HEK293 (cell line): ENCODE results near the gene LTC4S.
A peak's percentile ranks its signal among the peaks of the same experiment; 100 is the strongest.

Experiments
- CTCF ChIA-PET: fragments of 350-600 bp; formaldehyde crosslinking; extraction: SDS; loops from one replicate; lab custom pipeline; 2021; ENCODE audit warnings: antibody characterized with exemption; lab: Yijun Ruan, JAX
- POLR2A ChIA-PET: fragments of 300-600 bp; formaldehyde crosslinking; extraction: SDS; loops from one replicate; lab custom pipeline; 2020; ENCODE audit warnings: antibody characterized with exemption, inconsistent platforms; lab: Yijun Ruan, JAX
- H3K27ac ChIP-seq: fragments of 200-500 bp; sonication (Bioruptor generic); 2 replicates; pipeline ENCODE4 v1.5.1; 2014; ENCODE audit warnings: low read depth, low read length, control low read depth, inconsistent platforms; ENCODE audit errors: extremely low read depth
- H3K36me3 ChIP-seq, 2 experiments: fragments of 200-500 bp in 1 of 2; sonication (Bioruptor generic) in 1 of 2; 1 replicate in 1 of 2; 2 replicates in 1 of 2; pipeline ENCODE4 v1.5.1; 2014 to 2017; ENCODE audit warnings: inconsistent platforms in 2 of 2, low read length in 2 of 2; ENCODE audit not compliant: control insufficient read depth in 2 of 2, insufficient read depth in 1 of 2
- H3K4me1 ChIP-seq: fragments of 200-500 bp; sonication (Bioruptor generic); 2 replicates; pipeline ENCODE4 v1.5.1; 2014; ENCODE audit warnings: mild to moderate bottlenecking, low read length, inconsistent platforms; ENCODE audit not compliant: control insufficient read depth, insufficient read depth
- H3K4me3 ChIP-seq: 2 replicates; pipeline ENCODE4 v1.5.1; 2011; ENCODE audit warnings: low read depth, mild to moderate bottlenecking, control low read depth, low read length, moderate library complexity
- H3K9me3 ChIP-seq: fragments of 200-500 bp; sonication (Bioruptor generic); 2 replicates; pipeline ENCODE4 v1.5.1; 2014; ENCODE audit warnings: low read depth, low read length, inconsistent platforms; ENCODE audit not compliant: control insufficient read depth, insufficient read depth
- AEBP2 ChIP-seq: fragments of 450-650 bp; formaldehyde crosslinking; IDR thresholded peaks from 2 replicates; pipeline ENCODE4 v1.5.1; 2016; ENCODE audit warnings: missing biosample characterization, missing genetic modification characterization, borderline replicate concordance
- BCL11A ChIP-seq: fragments of 450-650 bp; formaldehyde crosslinking; IDR thresholded peaks from 2 replicates; pipeline ENCODE4 v1.5.1; 2016; ENCODE audit warnings: low read depth, missing biosample characterization, missing genetic modification characterization
- GFI1B ChIP-seq: fragments of 450-650 bp; formaldehyde crosslinking; IDR thresholded peaks from 2 replicates; pipeline ENCODE4 v1.5.1; 2016; ENCODE audit warnings: missing biosample characterization, missing genetic modification characterization
- HOXA7 ChIP-seq: sonication (generic); formaldehyde crosslinking; IDR thresholded peaks from 2 replicates; pipeline ENCODE4 v1.8.1; 2022; ENCODE audit warnings: missing genetic modification reagents, borderline replicate concordance
- OVOL3 ChIP-seq: fragments of 450-650 bp; formaldehyde crosslinking; IDR thresholded peaks from 2 replicates; pipeline ENCODE4 v1.5.1; 2016; ENCODE audit warnings: missing biosample characterization, missing genetic modification characterization
- SCRT1 ChIP-seq: fragments of 450-650 bp; formaldehyde crosslinking; IDR thresholded peaks from 2 replicates; pipeline ENCODE4 v1.5.1; 2016; ENCODE audit warnings: missing biosample characterization, missing genetic modification characterization, borderline replicate concordance
- SP3 ChIP-seq: fragments of 450-650 bp; formaldehyde crosslinking; IDR thresholded peaks from 2 replicates; pipeline ENCODE4 v1.5.1; 2016; ENCODE audit warnings: missing biosample characterization, missing genetic modification characterization
- ZBTB21 ChIP-seq: fragments of 450-650 bp; formaldehyde crosslinking; IDR thresholded peaks from 2 replicates; pipeline ENCODE4 v1.5.1; 2017; ENCODE audit warnings: missing biosample characterization, missing genetic modification characterization
- ZBTB26 ChIP-seq: fragments of 450-650 bp; formaldehyde crosslinking; optimal IDR thresholded peaks from 2 replicates; pipeline ENCODE3; 2016; ENCODE audit warnings: missing biosample characterization, mild to moderate bottlenecking, missing genetic modification characterization
- ZNF221 ChIP-seq: fragments of 450-650 bp; formaldehyde crosslinking; IDR thresholded peaks from 2 replicates; pipeline ENCODE4 v1.5.1; 2017; ENCODE audit warnings: missing biosample characterization, missing genetic modification characterization, borderline replicate concordance
- ZNF354C ChIP-seq: fragments of 450-650 bp; formaldehyde crosslinking; IDR thresholded peaks from 2 replicates; pipeline ENCODE4 v1.5.1; 2016; ENCODE audit warnings: missing biosample characterization, missing genetic modification characterization, low read depth, borderline replicate concordance
- ZNF362 ChIP-seq: fragments of 450-650 bp; formaldehyde crosslinking; IDR thresholded peaks from 2 replicates; pipeline ENCODE4 v1.5.1; 2016; ENCODE audit warnings: missing biosample characterization, missing genetic modification characterization
- ZNF529 ChIP-seq: fragments of 450-650 bp; formaldehyde crosslinking; IDR thresholded peaks from 2 replicates; pipeline ENCODE4 v1.5.1; 2017; ENCODE audit warnings: missing genetic modification characterization, missing biosample characterization; ENCODE audit not compliant: insufficient replicate concordance
- ZNF548 ChIP-seq: fragments of 450-650 bp; formaldehyde crosslinking; IDR thresholded peaks from 2 replicates; pipeline ENCODE4 v1.5.1; 2016; ENCODE audit warnings: missing biosample characterization, missing genetic modification characterization
- ZNF558 ChIP-seq: fragments of 450-650 bp; formaldehyde crosslinking; IDR thresholded peaks from 2 replicates; pipeline ENCODE4 v1.5.1; 2016; ENCODE audit warnings: missing biosample characterization, missing genetic modification characterization
- ZNF585B ChIP-seq: fragments of 450-650 bp; formaldehyde crosslinking; IDR thresholded peaks from 2 replicates; pipeline ENCODE4 v1.5.1; 2016; ENCODE audit warnings: missing biosample characterization, missing genetic modification characterization
- ZNF629 ChIP-seq: fragments of 450-650 bp; formaldehyde crosslinking; IDR thresholded peaks from 2 replicates; pipeline ENCODE4 v1.5.1; 2017; ENCODE audit warnings: missing biosample characterization, missing genetic modification characterization
- ZNF664 ChIP-seq: fragments of 450-650 bp; formaldehyde crosslinking; IDR thresholded peaks from 2 replicates; pipeline ENCODE4 v1.5.1; 2016; ENCODE audit warnings: missing biosample characterization, missing genetic modification characterization
- ZNF701 ChIP-seq: fragments of 450-650 bp; formaldehyde crosslinking; IDR thresholded peaks from 2 replicates; pipeline ENCODE4 v1.5.1; 2016; ENCODE audit warnings: missing biosample characterization, missing genetic modification characterization
- ZNF777 ChIP-seq: fragments of 450-650 bp; formaldehyde crosslinking; IDR thresholded peaks from 2 replicates; pipeline ENCODE4 v1.5.1; 2017; ENCODE audit warnings: missing biosample characterization, missing genetic modification characterization, borderline replicate concordance
- TF ChIP-seq, protein P1 (sequence below): fragments of 450-650 bp; formaldehyde crosslinking; IDR thresholded peaks from 2 replicates; pipeline ENCODE4 v1.5.1; 2016; ENCODE audit warnings: missing biosample characterization, missing genetic modification characterization, borderline replicate concordance

Gene LTC4S

GRCh38 chr5:179763215-179763945, 30.4 kb upstream of the LTC4S start (continued):
- 0 out of 2 replicates have a peak, but pooled peaks have one; percentile 17 for TF ChIP-seq ZNF629 (tag by site-specific recombination)
- TF ChIP-seq ZNF585B (tag by site-specific recombination): no peak
- TF ChIP-seq ZBTB26 (tag by site-specific recombination): no peak
- no peak for TF ChIP-seq SCRT1 (tag by site-specific recombination)
- TF ChIP-seq ZNF701 (tag by site-specific recombination): no peak

DNA sequence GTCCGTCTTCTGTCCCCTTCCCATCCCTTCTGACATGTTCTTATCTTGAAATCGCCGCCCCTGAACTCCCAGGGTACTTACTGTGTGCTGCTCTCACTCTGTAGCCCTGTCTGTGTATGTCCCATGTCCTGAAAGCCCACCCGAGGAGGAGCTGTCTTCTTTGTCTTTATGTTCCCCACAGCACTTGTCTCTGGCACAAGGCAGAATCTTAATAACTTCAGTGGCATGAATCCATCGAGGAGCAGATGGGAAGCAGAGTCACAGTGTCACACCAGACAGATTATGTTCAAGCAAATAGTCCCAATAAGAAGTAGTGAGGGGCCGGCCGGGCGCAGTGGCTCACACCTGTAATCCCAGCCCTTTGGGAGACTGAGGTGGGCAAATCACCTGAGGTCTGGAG, 29.7 kb upstream of the LTC4S start:
- Histone ChIP-seq H3K4me1 (peaks cover 13% of the 10 kb centered on the region), H3K27ac (no peak overlapping the region)
- CTCF ChIA-PET: interaction anchor here (0.7 to 2.7 kb wide), 12 partner anchors 8 to 142 kb away, joined by 3 to 17 read pairs (median 4); partner anchors contain the start of gene LTC4S

GRCh38 chr5:179765400-179765799, 28.4 kb upstream of the LTC4S start:
- H3K4me1 ChIP-seq: peaks cover 7% of the 10 kb centered on the region
- CTCF ChIA-PET: interaction anchor here (0.6 kb wide), 2 partner anchors 11 to 90 kb away, joined by 3 to 5 read pairs; no protein-coding TSS in a partner anchor
- no peak overlapping the region for H3K4me3 ChIP-seq
- H3K27ac ChIP-seq: no peak overlapping the region
- TF ChIP-seq HOXA7 (no peak), ZNF529 (tag by site-specific recombination) (no peak)
- H3K9me3 ChIP-seq: no peaks in the 10 kb centered on the region
- H3K36me3 ChIP-seq: peaks cover 11 to 54% of the 10 kb centered on the region in 2 experiments
- POLR2A ChIA-PET: no interaction called here

More for the DNA sequence above, 29.7 kb upstream of the LTC4S start:
- Histone ChIP-seq H3K9me3 (no peaks in the 10 kb centered on the region), H3K4me3 (no peak overlapping the region), H3K36me3 (peaks cover 5 to 41% of the 10 kb centered on the region in 2 experiments)
- POLR2A ChIA-PET: interaction anchor here (2.8 kb wide), 1 partner anchor 33 kb away, joined by 11 read pairs; no protein-coding TSS in a partner anchor
- no peak for TF ChIP-seq BCL11A (tag by site-specific recombination)
- TF ChIP-seq AEBP2 (tag by site-specific recombination): no peak

GRCh38 chr5:179766021-179766725, 27.6 kb upstream of the LTC4S start:
- peaks cover 7% of the 10 kb centered on the region for H3K4me1 ChIP-seq
- peaks cover 12 to 61% of the 10 kb centered on the region in 2 experiments for H3K36me3 ChIP-seq
- no peak overlapping the region for H3K27ac ChIP-seq
- ChIA-PET CTCF (no interaction called here), POLR2A (no interaction called here)
- H3K4me3 ChIP-seq: no peak overlapping the region
- no peaks in the 10 kb centered on the region for H3K9me3 ChIP-seq
- TF ChIP-seq ZNF548 (tag by site-specific recombination) (no peak), OVOL3 (tag by site-specific recombination) (no peak), GFI1B (tag by site-specific recombination) (no peak), ZNF664 (no peak), ZNF221 (no peak), ZNF362 (tag by site-specific recombination) (no peak), ZNF558 (no peak), ZNF354C (tag by site-specific recombination) (no peak), SP3 (tag by site-specific recombination) (no peak), ZBTB21 (tag by site-specific recombination) (no peak), ZNF777 (tag by site-specific recombination) (no peak)
- TF ChIP-seq, protein P1, sequence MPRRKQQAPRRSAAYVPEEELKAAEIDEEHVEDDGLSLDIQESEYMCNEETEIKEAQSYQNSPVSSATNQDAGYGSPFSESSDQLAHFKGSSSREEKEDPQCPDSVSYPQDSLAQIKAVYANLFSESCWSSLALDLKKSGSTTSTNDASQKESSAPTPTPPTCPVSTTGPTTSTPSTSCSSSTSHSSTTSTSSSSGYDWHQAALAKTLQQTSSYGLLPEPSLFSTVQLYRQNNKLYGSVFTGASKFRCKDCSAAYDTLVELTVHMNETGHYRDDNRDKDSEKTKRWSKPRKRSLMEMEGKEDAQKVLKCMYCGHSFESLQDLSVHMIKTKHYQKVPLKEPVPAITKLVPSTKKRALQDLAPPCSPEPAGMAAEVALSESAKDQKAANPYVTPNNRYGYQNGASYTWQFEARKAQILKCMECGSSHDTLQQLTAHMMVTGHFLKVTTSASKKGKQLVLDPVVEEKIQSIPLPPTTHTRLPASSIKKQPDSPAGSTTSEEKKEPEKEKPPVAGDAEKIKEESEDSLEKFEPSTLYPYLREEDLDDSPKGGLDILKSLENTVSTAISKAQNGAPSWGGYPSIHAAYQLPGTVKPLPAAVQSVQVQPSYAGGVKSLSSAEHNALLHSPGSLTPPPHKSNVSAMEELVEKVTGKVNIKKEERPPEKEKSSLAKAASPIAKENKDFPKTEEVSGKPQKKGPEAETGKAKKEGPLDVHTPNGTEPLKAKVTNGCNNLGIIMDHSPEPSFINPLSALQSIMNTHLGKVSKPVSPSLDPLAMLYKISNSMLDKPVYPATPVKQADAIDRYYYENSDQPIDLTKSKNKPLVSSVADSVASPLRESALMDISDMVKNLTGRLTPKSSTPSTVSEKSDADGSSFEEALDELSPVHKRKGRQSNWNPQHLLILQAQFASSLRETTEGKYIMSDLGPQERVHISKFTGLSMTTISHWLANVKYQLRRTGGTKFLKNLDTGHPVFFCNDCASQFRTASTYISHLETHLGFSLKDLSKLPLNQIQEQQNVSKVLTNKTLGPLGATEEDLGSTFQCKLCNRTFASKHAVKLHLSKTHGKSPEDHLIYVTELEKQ (tag by site-specific recombination): no peak
